Right lobe of liver (tissue), 4 donors: ENCODE measurements around the gene EPB41L4B.

ENCODE experiments used
- POLR2A ChIP-seq: fragments of 450-650 bp; IDR thresholded peaks from one replicate; pipeline ENCODE4 v1.6.1; 2017; ENCODE audit warnings: antibody characterized with exemption, mild to moderate bottlenecking
- TF ChIP-seq, protein P1 (sequence below), 4 donors: fragments of 200-600 bp in 3 of 4; fragments of 450-650 bp in 1 of 4; IDR thresholded peaks; one replicate each; pipeline versions ENCODE4 v1.5.1 to v1.8.0; 2016 to 2022; ENCODE audit warnings: antibody characterized with exemption in 4 of 4, mild to moderate bottlenecking in 2 of 4
- donor health status: DM: no; HTN: no; CAD: no.
- donor health status: DM: no; HTN: no; CAD: no.
- donor health status: DM: no; HTN: yes; CAD: no.

DNA sequence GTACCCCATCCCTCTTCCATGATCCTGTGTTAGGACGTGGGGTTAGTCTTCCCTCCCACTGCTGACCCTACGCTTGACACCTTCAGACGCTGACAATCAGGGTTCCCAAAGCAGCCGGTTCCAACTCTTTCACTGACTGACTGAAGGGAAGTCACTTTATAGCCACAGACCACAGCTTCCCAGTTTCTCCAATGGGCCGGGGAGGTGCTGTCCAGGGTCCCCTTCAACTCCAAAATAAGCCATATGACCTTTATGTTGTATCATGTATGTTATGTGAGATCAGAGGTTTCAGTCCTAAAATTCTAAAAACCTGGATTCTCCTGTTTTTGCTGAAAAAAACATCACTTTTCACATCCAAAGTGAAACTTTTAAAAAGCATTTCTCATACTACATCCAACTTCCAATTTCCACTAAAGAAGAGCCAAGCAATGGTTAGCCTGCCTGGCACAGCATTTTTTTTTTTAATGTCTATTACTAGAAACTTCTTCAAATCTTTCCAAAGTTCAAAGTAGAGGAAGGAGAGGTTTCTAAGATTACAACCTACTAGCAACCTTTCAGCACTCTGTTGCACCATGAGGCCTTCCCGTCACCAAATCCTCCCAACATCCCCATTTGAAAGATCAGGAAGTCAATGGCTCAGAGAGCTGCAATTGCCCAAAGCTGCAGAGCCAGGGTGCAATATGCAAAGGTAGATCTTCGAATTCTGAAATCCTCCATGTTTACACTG is 5.2 kb downstream of the EPB41L4B start:
- TF ChIP-seq, protein P1, sequence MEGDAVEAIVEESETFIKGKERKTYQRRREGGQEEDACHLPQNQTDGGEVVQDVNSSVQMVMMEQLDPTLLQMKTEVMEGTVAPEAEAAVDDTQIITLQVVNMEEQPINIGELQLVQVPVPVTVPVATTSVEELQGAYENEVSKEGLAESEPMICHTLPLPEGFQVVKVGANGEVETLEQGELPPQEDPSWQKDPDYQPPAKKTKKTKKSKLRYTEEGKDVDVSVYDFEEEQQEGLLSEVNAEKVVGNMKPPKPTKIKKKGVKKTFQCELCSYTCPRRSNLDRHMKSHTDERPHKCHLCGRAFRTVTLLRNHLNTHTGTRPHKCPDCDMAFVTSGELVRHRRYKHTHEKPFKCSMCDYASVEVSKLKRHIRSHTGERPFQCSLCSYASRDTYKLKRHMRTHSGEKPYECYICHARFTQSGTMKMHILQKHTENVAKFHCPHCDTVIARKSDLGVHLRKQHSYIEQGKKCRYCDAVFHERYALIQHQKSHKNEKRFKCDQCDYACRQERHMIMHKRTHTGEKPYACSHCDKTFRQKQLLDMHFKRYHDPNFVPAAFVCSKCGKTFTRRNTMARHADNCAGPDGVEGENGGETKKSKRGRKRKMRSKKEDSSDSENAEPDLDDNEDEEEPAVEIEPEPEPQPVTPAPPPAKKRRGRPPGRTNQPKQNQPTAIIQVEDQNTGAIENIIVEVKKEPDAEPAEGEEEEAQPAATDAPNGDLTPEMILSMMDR (IDR thresholded peaks at IDR 0.05) = no peak
- TF ChIP-seq POLR2A = no peak
